ENCODE data around the gene FSTL1.

FSTL1 gene

GRCh38 chr3:120438216-120438615 is 12.6 kb downstream of the FSTL1 start:
- no peak for DNase-seq

- no peak for DNase-seq
Measured at GRCh38 chr3:120437559-120437958, 13.2 kb downstream of the FSTL1 start.

- no peak for DNase-seq
Measured at GRCh38 chr3:120436523-120437050, 14.2 kb downstream of the FSTL1 start.

DNA sequence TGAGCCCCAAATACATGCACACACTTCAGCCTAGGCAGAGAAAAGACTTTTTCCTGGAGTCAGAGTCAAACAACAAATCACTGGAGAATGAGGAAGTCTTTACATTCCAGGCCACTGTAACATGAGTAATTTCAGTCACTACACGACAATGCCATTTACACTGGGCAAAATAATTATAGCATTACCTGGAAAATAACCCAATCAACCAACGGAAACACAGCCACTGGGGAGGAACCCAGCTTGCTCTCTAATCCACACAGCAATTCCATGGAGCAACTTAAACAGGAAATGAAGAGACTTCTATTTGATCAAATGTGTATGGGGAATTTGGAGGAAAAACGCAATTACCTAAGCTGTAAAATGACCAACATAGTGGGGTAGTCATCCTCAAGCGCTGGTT is 15.2 kb downstream of the FSTL1 start:
- DNase-seq, result no peak

DNA sequence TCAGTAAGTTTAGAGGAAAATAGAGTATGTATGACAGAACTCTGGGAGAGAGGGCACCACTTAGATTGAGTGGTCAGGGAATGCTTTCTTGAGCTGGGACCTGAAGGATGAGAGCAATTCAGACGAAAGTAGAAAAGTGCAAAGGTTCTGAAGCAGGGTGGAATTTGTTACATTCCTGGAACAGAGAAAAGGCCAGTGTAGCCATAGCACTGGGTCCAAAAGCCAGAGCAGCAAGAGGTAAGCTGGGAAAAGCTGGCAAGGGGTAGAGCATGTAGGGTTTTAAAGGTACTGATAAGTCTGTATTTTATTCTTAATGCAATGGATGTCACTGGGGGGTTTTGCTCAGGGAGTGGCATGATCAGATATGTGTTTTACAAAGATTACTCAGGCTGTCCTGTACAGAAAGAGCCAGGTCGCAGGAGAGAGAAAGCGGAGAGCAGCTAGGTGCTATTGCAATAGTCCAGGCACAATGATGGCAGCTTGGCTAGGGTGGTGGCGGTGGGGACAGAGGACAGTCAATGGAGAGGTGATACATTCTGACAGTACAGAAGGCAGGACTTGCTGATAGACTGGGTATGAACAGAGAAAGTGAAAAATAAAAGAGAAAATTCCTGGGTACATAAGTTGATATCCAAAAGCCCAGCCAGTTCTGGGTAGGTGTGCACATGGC is 17.0 kb downstream of the FSTL1 start:
- no peak for DNase-seq

DNA sequence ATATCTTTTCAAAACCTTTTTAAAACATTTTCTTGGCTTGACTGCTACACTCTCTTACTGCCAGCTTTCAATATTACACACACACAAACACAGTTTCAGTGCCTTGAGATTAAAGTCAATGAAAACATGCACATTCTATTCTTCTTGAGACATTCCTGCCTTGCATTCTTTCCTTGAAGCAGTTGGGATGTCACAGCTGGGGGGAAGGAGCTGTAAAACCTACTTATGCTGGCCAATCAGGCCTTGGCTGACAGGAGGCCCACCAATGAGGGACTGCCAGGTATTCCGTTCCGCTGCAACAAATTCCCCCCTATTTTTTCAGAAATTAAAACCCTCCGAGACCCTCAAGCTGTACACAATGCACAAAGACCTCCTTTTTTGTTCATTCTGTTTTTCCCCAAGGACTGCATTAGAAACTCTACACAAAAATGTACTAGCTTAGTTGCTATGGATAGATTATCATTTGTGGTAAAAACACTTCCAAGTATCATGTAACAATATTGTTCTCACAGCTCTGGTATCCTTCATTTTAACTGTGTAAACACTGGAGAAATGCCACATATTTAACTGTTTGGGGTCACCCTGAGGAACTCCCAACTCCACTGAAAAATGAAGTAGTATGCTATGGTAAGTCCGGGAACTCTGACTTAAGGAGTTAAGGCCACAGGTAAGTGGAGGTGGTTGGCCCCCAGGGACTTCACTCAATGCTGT is 18.5 kb downstream of the FSTL1 start:
- DNase-seq, result no peak

DNA sequence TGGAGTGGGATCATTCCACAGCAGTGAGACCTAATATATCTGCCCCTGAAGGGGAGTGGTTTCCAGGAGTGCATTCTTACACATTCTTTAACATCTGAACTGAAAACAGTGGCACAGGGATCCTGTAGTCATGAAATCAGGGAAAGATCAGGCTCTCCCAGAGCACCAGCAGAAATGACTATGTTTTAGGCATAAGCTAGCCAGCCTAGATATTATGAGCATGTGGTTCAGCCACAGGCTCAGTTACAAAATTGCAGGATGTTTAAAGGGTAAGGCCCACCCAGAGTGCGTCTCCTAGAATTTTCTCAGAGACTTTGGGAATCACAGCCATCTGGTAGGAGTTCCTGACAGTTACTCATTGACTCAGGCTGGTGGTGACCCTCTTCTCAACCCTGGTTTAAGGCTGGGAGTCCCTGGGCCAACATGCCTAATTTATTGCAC is 20.9 kb downstream of the FSTL1 start:
- no peak for DNase-seq

- no peak for DNase-seq
Measured at GRCh38 chr3:120428924-120429323, 21.9 kb downstream of the FSTL1 start.

- no peak for DNase-seq
Measured at GRCh38 chr3:120427201-120427600, 23.6 kb downstream of the FSTL1 start.

GRCh38 chr3:120425572-120426250 is 25.1 kb downstream of the FSTL1 start:
- no peak for DNase-seq

DNA sequence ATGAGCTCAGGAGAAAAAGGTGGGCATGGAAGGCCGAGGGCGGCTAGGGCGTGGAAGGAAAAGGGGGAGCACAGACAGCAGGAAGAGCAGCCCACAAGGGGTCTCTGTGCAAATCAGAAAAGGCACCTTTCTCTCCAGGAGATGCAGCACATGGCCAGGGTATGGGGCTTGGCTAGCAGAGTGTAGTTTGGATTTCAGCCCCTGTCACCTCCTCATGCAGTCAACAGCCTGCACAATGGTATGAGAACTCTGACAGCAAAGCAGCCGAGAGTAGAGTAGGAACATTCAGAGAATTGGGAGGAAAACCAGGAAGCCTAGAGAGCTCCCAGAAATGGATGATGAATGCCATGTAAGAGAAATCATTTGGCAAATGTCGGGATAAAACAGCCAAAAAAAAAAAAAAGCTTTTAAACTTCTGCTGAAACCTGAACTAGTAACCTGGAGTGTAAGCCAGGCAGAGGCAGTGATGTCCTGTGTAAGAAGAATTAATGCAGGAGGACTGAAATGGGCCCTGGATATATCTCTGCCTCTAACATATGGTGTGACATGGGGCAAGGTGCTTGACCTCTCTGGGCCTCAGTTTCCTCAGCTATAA is 25.7 kb downstream of the FSTL1 start:
- DNase-seq, result no peak

DNA sequence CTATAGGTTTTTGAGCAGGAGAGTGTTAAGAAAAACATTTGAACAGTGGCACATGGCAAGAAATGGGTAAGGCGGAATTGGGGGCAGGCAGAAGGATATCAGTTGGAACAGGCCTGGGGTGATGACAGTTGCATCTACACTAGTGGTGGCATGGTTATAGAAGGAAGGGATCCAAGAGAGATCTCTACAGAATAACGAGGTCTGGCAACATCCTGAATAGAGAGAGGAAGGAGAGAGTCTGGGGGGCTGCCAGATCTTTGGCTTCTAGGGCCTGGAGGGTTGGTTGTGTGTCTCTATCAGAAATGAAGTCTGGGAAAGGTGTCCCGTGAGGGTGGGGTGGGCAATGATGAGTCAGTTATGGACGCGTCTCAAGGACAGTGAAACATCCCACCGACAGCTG is 26.3 kb downstream of the FSTL1 start:
- DNase-seq, result no peak

DNA sequence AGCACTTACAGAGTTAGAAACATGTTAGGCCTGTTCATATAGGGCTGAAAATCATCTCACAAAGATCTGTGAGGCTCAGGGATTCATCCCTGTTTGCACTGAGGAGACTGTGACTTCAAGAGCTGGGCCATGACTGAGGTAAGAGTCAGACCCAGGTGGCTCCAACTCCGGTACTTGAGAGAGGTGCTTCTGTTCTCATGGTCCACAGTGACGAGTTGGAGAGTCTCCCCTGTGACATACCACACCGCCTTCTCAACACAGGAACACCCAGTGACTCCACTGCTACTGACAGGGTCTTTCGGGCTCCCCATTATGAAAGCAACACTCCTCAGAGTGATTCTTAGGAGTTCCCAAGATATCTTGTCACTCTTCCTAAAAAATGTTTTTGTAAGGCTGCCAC is 27.4 kb downstream of the FSTL1 start:
- DNase-seq, result no peak

DNA sequence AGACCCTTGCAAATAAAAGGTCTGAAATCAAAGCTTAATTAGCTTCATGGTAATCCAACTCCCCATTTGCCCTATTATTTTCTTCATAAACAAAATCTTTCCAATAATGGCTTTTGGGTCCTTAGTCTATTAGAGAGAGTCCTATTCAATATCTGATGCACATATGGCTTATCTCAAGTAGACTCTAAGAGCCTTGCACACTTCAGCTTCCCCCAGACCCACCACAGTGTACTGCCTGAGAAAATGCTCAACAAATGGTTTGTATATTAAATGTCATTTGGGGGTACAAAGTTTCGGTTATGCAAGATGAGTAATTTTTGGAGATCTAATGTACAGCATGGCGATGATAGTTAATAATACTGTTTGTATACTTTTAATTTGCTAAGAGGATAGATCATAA is 28.9 kb downstream of the FSTL1 start:
- DNase-seq, result no peak

- DNase-seq, result peak; percentile 7
Measured at GRCh38 chr3:120420928-120421551, 29.8 kb downstream of the FSTL1 start.

DNA sequence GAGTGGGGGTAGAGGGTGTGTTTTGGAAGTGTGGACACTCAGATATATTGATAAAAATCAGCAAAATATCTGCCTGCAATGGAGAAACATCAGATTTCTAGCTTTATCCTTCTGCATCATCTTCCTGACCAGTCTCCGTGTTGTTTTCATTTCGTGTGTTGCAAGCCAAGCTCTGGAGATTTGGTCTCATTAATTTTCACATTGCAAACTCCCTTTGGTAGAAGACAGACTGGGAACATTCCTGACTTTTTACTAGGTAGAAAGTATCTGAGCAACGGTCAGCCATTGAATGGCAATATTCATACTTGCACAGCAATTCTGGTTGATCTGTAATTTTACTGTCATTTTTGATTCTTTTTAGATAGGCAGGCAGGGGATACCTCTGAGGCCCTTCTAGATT is 30.4 kb downstream of the FSTL1 start:
- no peak for DNase-seq

DNA sequence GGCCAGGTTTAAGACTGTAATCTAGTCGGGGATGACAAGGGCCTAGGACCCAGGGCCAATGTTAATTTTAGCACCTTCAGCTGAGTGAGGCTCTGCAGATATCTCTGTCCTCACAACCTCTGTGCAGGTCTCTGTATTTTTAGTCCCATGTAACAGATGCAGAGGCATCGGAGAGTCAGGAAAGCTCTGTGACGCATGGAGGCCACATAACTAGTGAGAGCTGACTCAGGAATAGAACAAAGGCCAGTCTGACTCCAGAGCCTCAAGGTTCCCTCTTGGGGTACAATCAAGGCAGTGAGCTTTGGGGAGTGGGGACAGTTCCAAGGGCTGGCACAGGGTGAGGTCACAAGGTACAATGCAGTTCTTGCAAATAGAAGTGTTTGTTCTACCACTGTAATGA is 31.0 kb downstream of the FSTL1 start:
- no peak for DNase-seq

DNA sequence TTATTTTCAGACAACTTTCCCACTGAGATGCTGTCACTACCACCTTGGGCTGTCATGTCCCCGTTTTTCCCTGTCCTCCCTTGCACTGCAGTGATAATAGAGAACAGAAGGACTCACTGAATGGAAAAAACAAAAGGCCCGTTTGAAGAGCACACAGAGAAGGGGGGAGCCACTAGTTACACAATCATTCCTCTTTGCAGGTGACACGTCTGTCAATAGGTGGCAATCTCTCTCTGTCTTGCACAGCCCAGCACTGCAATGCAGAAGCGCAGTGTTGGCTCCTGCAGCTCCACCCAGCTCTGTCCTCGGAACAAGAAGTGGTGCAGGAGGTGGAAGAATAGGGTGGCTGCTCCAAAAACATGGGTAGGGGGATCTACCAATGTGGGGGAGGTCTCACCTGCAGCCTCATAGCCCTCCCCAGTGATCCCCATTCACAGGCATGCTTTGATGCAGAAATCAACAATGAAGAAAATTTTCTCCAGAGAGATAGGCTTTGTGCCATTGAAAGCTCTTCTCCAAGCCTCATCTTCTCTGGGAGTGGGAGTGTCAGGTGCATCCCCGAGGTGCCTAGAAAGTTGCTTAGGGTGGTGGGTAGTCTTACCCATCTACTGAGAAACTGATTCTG is 31.8 kb downstream of the FSTL1 start:
- peak; percentile 77 for DNase-seq

- no peak for DNase-seq
Measured at GRCh38 chr3:120418446-120418845, 32.3 kb downstream of the FSTL1 start.

DNA sequence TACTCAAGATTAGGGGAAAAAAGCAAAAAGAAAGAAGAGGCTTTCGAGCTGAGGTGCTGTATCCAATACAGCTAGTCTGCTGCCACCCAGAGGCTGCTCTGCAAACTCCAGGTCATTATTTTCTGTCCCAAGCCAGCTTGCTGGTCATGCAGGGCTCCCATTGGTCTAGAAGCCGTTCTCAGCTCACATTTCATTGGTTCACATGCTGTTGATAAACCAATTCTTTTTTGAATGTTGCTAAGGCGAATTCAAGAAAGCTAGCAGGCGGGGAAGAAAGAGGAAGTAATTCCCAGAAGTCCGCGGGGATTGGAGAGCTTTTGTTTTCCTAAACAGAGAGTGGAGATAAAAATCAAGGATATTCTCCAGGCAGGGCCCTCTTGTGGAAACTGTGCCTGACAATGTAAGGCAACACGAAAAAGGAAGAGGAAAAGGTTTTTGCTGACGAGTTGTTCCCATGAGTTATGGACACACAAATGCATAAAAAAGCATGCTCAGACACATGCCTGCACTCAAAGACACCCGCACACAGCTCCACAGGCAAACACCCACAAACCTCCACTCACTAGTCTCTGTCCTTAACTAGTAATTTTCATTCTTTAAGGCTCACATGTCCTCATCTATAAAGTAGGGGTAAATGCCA is 33.4 kb downstream of the FSTL1 start:
- peak; percentile 97 for DNase-seq

DNA sequence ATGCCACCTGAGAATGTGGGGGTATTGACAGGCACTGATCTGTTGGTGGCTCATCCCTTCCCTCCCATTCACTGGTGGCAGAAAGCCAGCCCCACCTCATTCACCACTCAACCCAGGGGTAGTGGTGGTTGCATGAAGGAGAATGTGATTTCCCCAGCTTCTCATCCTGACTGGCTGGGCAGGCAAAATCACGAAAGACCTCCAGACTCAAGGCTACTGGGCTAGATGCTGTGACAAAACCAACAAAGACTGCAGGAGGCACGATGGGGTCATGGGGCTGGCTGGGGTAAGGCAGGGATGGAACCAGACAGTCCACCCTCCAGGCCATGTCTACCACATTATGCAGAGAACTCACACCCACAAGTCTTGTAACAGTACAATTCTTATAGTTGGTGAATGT is 33.9 kb downstream of the FSTL1 start:
- DNase-seq, result no peak

DNA sequence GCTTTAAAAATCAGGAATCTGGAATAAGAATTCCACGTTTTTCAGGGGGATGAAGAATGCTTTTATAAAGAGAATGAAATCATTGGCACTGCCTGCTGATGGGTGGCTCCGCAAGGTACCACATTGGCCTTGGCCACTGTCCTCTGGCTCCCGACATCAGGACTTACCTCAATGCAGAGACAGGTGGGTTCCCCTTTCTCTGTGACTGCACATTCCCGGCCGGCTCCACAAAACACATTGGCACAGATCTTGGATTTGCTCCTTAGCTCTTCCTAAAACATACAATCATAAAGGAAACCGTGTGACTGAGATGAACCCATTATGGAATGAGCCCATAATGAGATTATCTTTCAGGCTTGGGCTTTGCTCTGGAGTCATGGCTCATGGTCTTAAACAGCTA is 35.0 kb downstream of the FSTL1 start:
- DNase-seq, result no peak

All from hematopoietic multipotent progenitor cell treated with erythropoietin and hydrocortisone succinate and interleukin-3 and kit ligand, for 6 days (in vitro differentiated cells).